Measurements from ENCODE around the gene PODN.

The PODN gene

DNA sequence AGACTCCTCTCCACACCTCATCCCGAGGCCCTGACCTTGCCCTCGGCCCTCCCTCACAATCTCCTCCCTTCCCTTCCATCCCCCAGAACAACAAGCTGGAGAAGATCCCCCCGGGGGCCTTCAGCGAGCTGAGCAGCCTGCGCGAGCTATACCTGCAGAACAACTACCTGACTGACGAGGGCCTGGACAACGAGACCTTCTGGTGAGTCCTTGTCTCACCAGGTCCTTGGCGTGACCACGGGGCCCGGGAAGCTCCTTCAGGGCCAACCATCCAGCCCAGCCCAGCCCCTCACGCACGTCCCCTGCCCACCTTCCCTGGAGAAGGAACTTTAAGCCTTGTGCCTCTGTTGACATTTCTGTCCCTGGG, 15.6 kb downstream of the PODN start:
- H3K4me1 ChIP-seq (ENCODE audit: low read depth, poor library complexity, severe bottlenecking): no peaks in the 10 kb centered on the region
- no peaks in the 10 kb centered on the region for H3K79me2 ChIP-seq (ENCODE audit: insufficient read depth, low read depth)
- H3K36me3 ChIP-seq (ENCODE audit: insufficient read depth): no peaks in the 10 kb centered on the region
- no peak overlapping the region for H3K4me2 ChIP-seq
- H3K27me3 ChIP-seq (ENCODE audit: insufficient read depth, low read depth): no peaks in the 10 kb centered on the region
- H3K4me3 ChIP-seq (IDR thresholded peaks at IDR 0.05; ENCODE audit: insufficient read depth, low read depth, low read length): no peak overlapping the region
- no peak overlapping the region for H3K9ac ChIP-seq
- TF ChIP-seq, protein P1, sequence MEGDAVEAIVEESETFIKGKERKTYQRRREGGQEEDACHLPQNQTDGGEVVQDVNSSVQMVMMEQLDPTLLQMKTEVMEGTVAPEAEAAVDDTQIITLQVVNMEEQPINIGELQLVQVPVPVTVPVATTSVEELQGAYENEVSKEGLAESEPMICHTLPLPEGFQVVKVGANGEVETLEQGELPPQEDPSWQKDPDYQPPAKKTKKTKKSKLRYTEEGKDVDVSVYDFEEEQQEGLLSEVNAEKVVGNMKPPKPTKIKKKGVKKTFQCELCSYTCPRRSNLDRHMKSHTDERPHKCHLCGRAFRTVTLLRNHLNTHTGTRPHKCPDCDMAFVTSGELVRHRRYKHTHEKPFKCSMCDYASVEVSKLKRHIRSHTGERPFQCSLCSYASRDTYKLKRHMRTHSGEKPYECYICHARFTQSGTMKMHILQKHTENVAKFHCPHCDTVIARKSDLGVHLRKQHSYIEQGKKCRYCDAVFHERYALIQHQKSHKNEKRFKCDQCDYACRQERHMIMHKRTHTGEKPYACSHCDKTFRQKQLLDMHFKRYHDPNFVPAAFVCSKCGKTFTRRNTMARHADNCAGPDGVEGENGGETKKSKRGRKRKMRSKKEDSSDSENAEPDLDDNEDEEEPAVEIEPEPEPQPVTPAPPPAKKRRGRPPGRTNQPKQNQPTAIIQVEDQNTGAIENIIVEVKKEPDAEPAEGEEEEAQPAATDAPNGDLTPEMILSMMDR (conservative IDR thresholded peaks at IDR 0.05; ENCODE audit: low read depth, low read length): no peak
- no peak overlapping the region for H3K27ac ChIP-seq
- no peaks in the 10 kb centered on the region for H4K20me1 ChIP-seq (ENCODE audit: insufficient read depth)
- H2AFZ ChIP-seq (ENCODE audit: low read depth): no peak overlapping the region

DNA sequence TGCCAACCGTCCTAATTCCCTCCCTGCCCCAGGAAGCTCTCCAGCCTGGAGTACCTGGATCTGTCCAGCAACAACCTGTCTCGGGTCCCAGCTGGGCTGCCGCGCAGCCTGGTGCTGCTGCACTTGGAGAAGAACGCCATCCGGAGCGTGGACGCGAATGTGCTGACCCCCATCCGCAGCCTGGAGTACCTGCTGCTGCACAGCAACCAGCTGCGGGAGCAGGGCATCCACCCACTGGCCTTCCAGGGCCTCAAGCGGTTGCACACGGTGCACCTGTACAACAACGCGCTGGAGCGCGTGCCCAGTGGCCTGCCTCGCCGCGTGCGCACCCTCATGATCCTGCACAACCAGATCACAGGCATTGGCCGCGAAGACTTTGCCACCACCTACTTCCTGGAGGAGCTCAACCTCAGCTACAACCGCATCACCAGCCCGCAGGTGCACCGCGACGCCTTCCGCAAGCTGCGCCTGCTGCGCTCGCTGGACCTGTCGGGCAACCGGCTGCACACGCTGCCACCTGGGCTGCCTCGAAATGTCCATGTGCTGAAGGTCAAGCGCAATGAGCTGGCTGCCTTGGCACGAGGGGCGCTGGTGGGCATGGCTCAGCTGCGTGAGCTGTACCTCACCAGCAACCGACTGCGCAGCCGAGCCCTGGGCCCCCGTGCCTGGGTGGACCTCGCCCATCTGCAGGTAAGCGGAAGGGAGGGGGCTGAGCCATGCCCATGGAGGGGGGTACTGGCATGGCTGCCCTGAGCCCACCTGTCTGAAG, 16.5 kb downstream of the PODN start:
- H3K79me2 ChIP-seq (ENCODE audit: insufficient read depth, low read depth): no peaks in the 10 kb centered on the region
- no peak overlapping the region for H3K9ac ChIP-seq
- no peak overlapping the region for H3K27ac ChIP-seq

DNA sequence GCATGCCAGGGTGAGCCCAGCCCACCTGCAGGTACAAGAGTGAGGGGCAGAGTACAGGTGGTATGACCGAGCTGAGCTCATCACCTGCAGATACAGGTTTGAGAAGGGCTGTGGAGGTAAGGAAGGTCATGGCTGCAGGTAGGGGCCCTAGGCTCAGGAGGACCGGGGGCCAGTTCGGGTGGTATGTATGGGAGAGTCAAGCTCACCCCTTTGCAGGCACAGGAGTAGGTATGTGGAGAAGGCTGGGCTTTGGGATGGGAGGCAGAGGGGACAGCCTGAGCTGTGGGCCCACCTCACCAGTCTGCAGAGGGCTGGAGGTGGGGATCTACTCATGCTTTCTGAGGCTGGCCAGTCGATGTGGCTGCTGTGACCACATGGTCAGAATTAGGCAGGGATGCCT, 17.2 kb downstream of the PODN start:
- no peak overlapping the region for H3K9ac ChIP-seq
- no peak overlapping the region for H3K27ac ChIP-seq
- no peaks in the 10 kb centered on the region for H3K4me1 ChIP-seq (ENCODE audit: low read depth, poor library complexity, severe bottlenecking)
- H4K20me1 ChIP-seq (ENCODE audit: insufficient read depth): no peaks in the 10 kb centered on the region
- H3K4me2 ChIP-seq: no peak overlapping the region
- TF ChIP-seq, protein P1 (conservative IDR thresholded peaks at IDR 0.05; ENCODE audit: low read depth, low read length): no peak
- no peak overlapping the region for H3K4me3 ChIP-seq (IDR thresholded peaks at IDR 0.05; ENCODE audit: insufficient read depth, low read depth, low read length)
- no peaks in the 10 kb centered on the region for H3K27me3 ChIP-seq (ENCODE audit: insufficient read depth, low read depth)
- no peaks in the 10 kb centered on the region for H3K79me2 ChIP-seq (ENCODE audit: insufficient read depth, low read depth)
- H2AFZ ChIP-seq (ENCODE audit: low read depth): no peak overlapping the region
- H3K36me3 ChIP-seq (ENCODE audit: insufficient read depth): no peaks in the 10 kb centered on the region

More for the DNA sequence above, 16.5 kb downstream of the PODN start:
- Histone ChIP-seq H3K27me3 (ENCODE audit: insufficient read depth, low read depth) (no peaks in the 10 kb centered on the region), H4K20me1 (ENCODE audit: insufficient read depth) (no peaks in the 10 kb centered on the region), H3K4me2 (no peak overlapping the region), H2AFZ (ENCODE audit: low read depth) (no peak overlapping the region), H3K36me3 (ENCODE audit: insufficient read depth) (no peaks in the 10 kb centered on the region), H3K4me1 (ENCODE audit: low read depth, poor library complexity, severe bottlenecking) (no peaks in the 10 kb centered on the region), H3K4me3 (IDR thresholded peaks at IDR 0.05; ENCODE audit: insufficient read depth, low read depth, low read length) (no peak overlapping the region)
- TF ChIP-seq, protein P1 (conservative IDR thresholded peaks at IDR 0.05; ENCODE audit: low read depth, low read length): no peak

DNA sequence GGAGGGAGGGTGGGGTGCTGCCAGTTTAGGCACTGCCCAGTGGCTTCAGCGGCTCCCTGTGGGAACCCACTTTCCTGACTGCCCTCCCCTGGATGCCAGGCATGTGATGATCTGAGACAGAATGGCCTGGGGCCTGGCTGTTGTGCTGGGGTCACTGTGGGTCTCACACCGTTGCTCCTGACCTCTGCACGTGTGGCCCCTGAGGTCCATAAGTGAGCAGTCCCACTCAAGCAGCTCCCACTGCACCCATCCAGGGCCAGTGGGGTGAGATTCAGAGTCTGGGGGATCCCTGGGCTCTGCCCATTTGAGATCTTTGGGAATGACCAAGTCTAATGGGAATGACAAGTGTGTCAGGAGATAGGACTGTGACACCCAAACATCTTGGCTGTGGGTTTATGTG, 18.0 kb downstream of the PODN start:
- no peaks in the 10 kb centered on the region for H3K79me2 ChIP-seq (ENCODE audit: insufficient read depth, low read depth)
- H3K9ac ChIP-seq: no peak overlapping the region
- TF ChIP-seq, protein P1 (conservative IDR thresholded peaks at IDR 0.05; ENCODE audit: low read depth, low read length): no peak
- no peak overlapping the region for H3K27ac ChIP-seq
- H3K4me1 ChIP-seq (ENCODE audit: low read depth, poor library complexity, severe bottlenecking): no peaks in the 10 kb centered on the region
- no peak overlapping the region for H3K4me3 ChIP-seq (IDR thresholded peaks at IDR 0.05; ENCODE audit: insufficient read depth, low read depth, low read length)
- no peak overlapping the region for H2AFZ ChIP-seq (ENCODE audit: low read depth)
- H3K36me3 ChIP-seq (ENCODE audit: insufficient read depth): no peaks in the 10 kb centered on the region
- H4K20me1 ChIP-seq (ENCODE audit: insufficient read depth): no peaks in the 10 kb centered on the region
- H3K27me3 ChIP-seq (ENCODE audit: insufficient read depth, low read depth): no peaks in the 10 kb centered on the region
- no peak overlapping the region for H3K4me2 ChIP-seq
